ENCODE data around the gene TDRD1. TPM values are rescaled to one million over a fixed set of nuclear protein-coding genes. Genes with fewer than 3 reads are reported as not detected.

Gene TDRD1
- total RNA-seq, 1 donor from 2014 or later: 0.33 TPM

- intact Hi-C loops (cut with micrococcal nuclease): no loop called here
- Mint-ChIP-seq H3K4me1 (no peaks in the 10 kb centered on the region), H3K36me3 (ENCODE audit: low read depth) (no peaks in the 10 kb centered on the region), H3K4me3 (no peak overlapping the region), H3K27me3 (peaks cover 8% of the 10 kb centered on the region), H3K9me3 (no peaks in the 10 kb centered on the region), H3K27ac (no peak overlapping the region)
- DNase-seq: no peak
- ATAC-seq (ENCODE audit: low read depth): no peak
- no peak for TF ChIP-seq CTCF (IDR thresholded peaks at IDR 0.05)
- ChIA-PET CTCF (no interaction called here), POLR2A (no interaction called here)
Observed at GRCh38 chr10:114181971-114182370, 2.8 kb downstream of the TDRD1 start.

- Mint-ChIP-seq H3K4me1 (peaks cover 8% of the 10 kb centered on the region), H3K27ac (no peak overlapping the region), H3K9me3 (no peaks in the 10 kb centered on the region), H3K4me3 (no peak overlapping the region), H3K27me3 (peaks cover 8% of the 10 kb centered on the region), H3K36me3 (ENCODE audit: low read depth) (no peaks in the 10 kb centered on the region)
- ATAC-seq (ENCODE audit: low read depth) (no peak), DNase-seq (no peak)
- TF ChIP-seq CTCF (IDR thresholded peaks at IDR 0.05): no peak
- ChIA-PET POLR2A (no interaction called here), CTCF (no interaction called here)
- intact Hi-C loops (cut with micrococcal nuclease): no loop called here
Observed at GRCh38 chr10:114183563-114183962, 4.4 kb downstream of the TDRD1 start.

- peaks cover 8% of the 10 kb centered on the region for H3K4me1 Mint-ChIP-seq
- intact Hi-C loops (cut with micrococcal nuclease): no loop called here
- ATAC-seq (ENCODE audit: low read depth): no peak
- ChIA-PET CTCF (no interaction called here), POLR2A (no interaction called here)
- no peak overlapping the region for H3K27ac Mint-ChIP-seq
- H3K9me3 Mint-ChIP-seq: no peaks in the 10 kb centered on the region
- TF ChIP-seq CTCF (IDR thresholded peaks at IDR 0.05): no peak
- no peak overlapping the region for H3K4me3 Mint-ChIP-seq
- H3K27me3 Mint-ChIP-seq: peaks cover 5% of the 10 kb centered on the region
- DNase-seq: no peak
- H3K36me3 Mint-ChIP-seq (ENCODE audit: low read depth): no peaks in the 10 kb centered on the region
Observed at GRCh38 chr10:114184276-114184675, 5.1 kb downstream of the TDRD1 start.

GRCh38 chr10:114188001-114188400 lies 8.8 kb downstream of the TDRD1 start:
- no peaks in the 10 kb centered on the region for H3K9me3 Mint-ChIP-seq
- peaks cover 8% of the 10 kb centered on the region for H3K4me1 Mint-ChIP-seq
- no peak for ATAC-seq (ENCODE audit: low read depth)
- intact Hi-C loops (cut with micrococcal nuclease): no loop called here
- no peak for TF ChIP-seq CTCF (IDR thresholded peaks at IDR 0.05)
- no peak for DNase-seq
- ChIA-PET CTCF (no interaction called here), POLR2A (interaction anchor here (0.7 kb wide), 1 partner anchor 14 kb away, joined by 11 read pairs; the partner anchor contains the start of gene CCDC186)
- H3K27me3 Mint-ChIP-seq: peaks cover 3% of the 10 kb centered on the region
- no peak overlapping the region for H3K27ac Mint-ChIP-seq
- no peak overlapping the region for H3K4me3 Mint-ChIP-seq
- H3K36me3 Mint-ChIP-seq (ENCODE audit: low read depth): no peaks in the 10 kb centered on the region

- Mint-ChIP-seq H3K36me3 (ENCODE audit: low read depth) (no peaks in the 10 kb centered on the region), H3K4me3 (no peak overlapping the region), H3K27ac (no peak overlapping the region), H3K4me1 (peaks cover 8% of the 10 kb centered on the region), H3K9me3 (no peaks in the 10 kb centered on the region), H3K27me3 (peaks cover 3% of the 10 kb centered on the region)
- ATAC-seq (ENCODE audit: low read depth) (no peak), DNase-seq (no peak)
- ChIA-PET POLR2A (interaction anchor here (0.7 kb wide), 1 partner anchor 15 kb away, joined by 11 read pairs; the partner anchor contains the start of gene CCDC186), CTCF (no interaction called here)
- intact Hi-C loops (cut with micrococcal nuclease): no loop called here
- TF ChIP-seq CTCF (IDR thresholded peaks at IDR 0.05): no peak
Observed at GRCh38 chr10:114188900-114189299, 9.7 kb downstream of the TDRD1 start.

Data from activated B cell treated with CpG ODN at 0.5 μM for 24 hours (primary cell).